HG02798 (cell line): ENCODE measurements around the gene ADAM11.

Experiments used
- ATAC-seq: cut with Tn5 transposase; IDR thresholded peaks from one replicate; pipeline ENCODE4 v1.9.1; 2021; ENCODE audit warnings: mild to moderate bottlenecking; ENCODE audit not compliant: unreplicated experiment, poor library complexity

ADAM11 gene

DNA sequence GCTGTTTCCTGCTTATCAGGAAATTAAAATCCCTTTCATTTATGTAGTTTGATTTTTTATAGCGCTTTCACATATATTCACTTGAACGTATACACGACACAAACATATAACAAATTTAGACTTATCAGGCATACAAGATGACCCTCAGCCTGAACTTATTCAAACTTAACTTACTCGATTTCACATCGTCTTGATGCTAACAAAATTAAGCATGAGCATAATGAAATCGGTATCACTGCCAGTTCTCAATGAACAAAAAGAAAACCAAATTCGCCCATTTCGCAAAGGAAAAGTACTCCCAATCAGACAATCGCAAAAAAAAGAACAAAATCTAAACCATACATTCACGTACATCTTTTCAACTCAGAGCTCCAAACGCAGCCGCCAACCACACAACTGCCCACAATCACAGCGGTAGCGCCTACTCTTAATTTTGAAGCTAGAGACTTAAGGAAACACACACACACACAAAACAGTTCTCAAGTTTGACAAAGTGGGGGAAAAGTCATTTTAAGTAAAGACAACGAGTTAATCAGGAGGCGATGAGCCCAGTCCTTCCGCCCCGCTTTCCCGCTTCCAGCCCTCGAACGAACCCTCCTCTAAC, 70.2 kb downstream of the ADAM11 start:
- ATAC-seq: no peak

DNA sequence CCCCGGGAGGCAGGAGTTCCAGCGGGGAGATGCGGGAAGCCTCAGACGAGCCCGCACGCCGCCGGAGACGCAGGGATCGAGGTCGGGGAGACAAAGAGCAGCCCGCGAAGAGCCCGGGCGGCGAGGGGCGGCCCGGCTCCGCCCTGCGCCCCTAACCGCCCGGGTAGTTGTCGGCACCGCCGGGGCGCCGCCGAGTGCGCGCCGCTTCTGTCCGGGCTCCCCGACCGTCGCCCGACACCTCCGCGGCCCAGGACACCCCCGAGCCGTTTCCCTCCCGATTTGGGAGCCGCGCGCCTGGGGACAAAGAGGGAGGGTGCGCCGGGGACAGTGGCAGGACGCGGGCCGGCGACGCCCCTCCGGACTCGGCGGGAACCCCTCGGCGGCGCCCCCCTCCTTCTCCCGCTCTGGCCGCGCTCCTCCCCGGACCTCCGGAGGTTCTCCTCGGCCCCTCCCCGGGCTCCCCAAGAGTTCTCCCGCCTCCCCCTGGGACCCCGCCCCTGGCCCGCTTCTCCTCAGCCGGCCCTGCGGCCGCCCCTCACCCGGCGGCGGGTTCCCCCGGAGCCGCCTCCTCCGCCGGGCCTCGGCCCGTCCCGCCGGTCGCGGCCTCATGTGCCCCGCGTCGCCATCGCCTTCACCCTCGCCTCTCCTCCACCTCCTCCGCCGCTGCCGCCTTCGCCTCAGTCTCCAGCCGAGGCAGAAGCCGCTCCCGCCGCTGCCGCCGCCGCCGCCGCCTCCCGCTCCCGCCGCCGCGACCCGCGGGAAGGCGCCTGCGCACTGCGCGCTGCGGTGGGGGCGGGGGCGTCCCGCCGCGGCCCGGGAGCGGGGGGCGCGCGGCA, 71.0 kb downstream of the ADAM11 start, which contains the start of gene GJC1:
TSS of gene GJC1 (minus strand) at position 765 of the 836 bp plus-strand sequence. CDS start 24,470 bp downstream, outside the sequence.
- peak; percentile 49 for ATAC-seq

DNA sequence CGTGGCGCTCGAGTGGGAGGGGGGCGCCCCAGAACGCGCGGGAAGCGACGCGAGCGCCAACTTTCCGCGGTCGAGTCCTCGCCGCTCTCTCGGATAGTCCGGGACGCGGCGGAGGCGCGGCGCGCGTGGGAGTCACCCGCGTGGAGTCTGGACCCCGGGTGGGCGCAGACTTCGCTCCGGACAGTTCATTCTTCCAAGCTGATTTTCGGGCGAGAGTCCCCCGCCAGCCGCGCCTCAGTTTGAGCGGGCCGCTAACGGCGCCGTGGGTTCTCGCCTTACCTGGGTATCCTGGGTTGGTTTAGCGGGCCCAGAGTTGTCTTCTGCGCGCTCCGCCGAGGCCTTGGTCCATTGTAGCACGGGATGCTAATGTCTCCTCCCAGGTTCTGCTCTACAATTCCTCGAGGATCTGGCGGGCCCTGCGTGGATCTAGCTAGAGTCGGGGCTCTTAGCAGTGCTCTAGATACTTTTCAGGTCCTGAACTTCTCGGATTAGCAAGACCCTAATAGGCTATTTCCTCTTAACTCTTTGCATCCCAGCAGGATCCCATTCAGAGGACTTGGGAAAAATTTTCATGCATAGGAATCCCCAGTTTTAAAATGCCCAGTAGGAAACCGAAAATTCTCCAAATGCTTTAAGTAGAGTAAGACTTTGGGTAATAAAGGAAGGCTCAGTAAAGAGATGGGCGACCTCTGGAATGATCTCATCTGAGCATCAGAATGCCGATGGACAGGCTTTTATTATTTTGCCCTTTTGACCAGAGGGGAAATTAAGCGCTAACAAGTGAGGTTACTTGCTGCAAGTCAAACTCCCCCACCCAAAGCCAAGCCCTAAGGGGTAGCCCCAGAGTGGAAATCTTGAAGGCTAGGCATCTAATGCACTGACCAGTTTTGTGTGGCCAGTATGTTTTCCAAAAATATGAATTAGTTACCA, 71.8 kb downstream of the ADAM11 start:
- peak; percentile 26 for ATAC-seq

DNA sequence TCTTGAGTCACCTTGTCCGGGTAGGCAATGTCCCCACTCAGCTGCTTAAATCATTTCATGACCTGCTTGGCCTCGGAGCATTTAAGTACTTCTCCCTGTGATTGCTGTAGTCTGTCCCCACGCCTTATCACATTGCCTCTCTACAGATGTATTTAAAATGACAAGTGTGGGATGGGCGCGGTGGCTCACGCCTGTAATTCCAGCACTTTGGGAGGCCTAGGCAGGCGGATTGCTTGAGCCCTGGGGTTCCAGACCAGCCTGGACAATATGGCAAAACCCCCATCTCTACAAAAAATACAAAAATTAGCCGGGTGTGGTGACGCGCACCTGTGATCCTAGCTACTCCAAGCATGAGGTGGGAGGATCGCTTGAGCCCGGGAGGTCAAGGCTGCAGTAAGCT, 72.6 kb downstream of the ADAM11 start:
- no peak for ATAC-seq
